K562 (cell line): ENCODE results near the gene CMBL. TPM values are rescaled to one million over a fixed set of nuclear protein-coding genes. Genes with fewer than 3 reads are reported as not detected.

Experiments used
- ATAC-seq: fragments of 200-7000 bp; cut with Tn5 transposase; 3 replicates; pipeline ENCODE4 v1.9.1; 2020; ENCODE audit warnings: moderate library complexity
- BruUV-seq: library from RNA; stranded (reverse); fragments of 400-500 nt; replicated peaks from 2 replicates; lab custom pipeline; 2021; lab: Mats Ljungman, UMichigan
- CTCF ChIA-PET: fragments of 300-600 bp; formaldehyde crosslinking; extraction: SDS; loops from one replicate; lab custom pipeline; 2021; ENCODE audit warnings: low intra/inter-chr PET ratio; lab: Yijun Ruan, JAX
- POLR2A ChIA-PET: fragments of 300-600, 350-650 bp; sonication (Branson Sonifier 250); formaldehyde crosslinking; extraction: SDS; loops from one replicate; lab custom pipeline; 2021; ENCODE audit warnings: antibody characterized with exemption, inconsistent platforms; lab: Yijun Ruan, JAX
- DNase-seq, 4 experiments: peaks; one replicate each; pipeline versions ENCODE4 v3.0.0 to v3.0.0-alpha.2; 2011 to 2018; ENCODE audit warnings: low spot score in 3 of 4, mixed read lengths in 3 of 4; ENCODE audit errors: extremely low read depth in 1 of 4
- FAIRE-seq: peaks from 2 replicates; lab custom pipeline; 2011; peaks lifted over from hg19 to GRCh38; lab: Jason Lieb, UNC
- H2AFZ ChIP-seq: 2 replicates; pipeline ENCODE4 v1.6.0; 2011; ENCODE audit warnings: low read depth, low read length, control low read depth, inconsistent platforms
- H3K27ac ChIP-seq: fragments of 200-600 bp; 3 replicates; pipeline ENCODE4 v1.8.0; 2011; ENCODE audit warnings: low read depth, mild to moderate bottlenecking, control low read depth, inconsistent platforms, low read length, moderate library complexity, mixed read lengths; ENCODE audit errors: extremely low read depth
- H3K27me3 ChIP-seq, 2 experiments: fragments of 300-600 bp in 1 of 2; 2 replicates in 1 of 2; 3 replicates in 1 of 2; pipeline versions ENCODE4 v1.6.0 to v1.8.0; 2011; ENCODE audit warnings: inconsistent platforms in 2 of 2, low read length in 2 of 2, mild to moderate bottlenecking in 1 of 2, mixed read lengths in 1 of 2, moderate library complexity in 1 of 2; ENCODE audit not compliant: control insufficient read depth in 2 of 2, insufficient read depth in 2 of 2
- H3K36me3 ChIP-seq: fragments of 300-600 bp; 3 replicates; pipeline ENCODE4 v1.8.0; 2011; ENCODE audit warnings: mild to moderate bottlenecking, low read length, inconsistent platforms; ENCODE audit not compliant: control insufficient read depth, insufficient read depth
- H3K4me1 ChIP-seq, 2 experiments: fragments of 200-600 bp in 1 of 2; replicated peaks in 1 of 2; 2 replicates in 1 of 2; 3 replicates in 1 of 2; pipeline versions ENCODE4 v1.5.1 to v1.8.0; 2011; ENCODE audit warnings: inconsistent platforms in 2 of 2, low read length in 2 of 2, mild to moderate bottlenecking in 1 of 2, mixed read lengths in 1 of 2, moderate library complexity in 1 of 2; ENCODE audit not compliant: control insufficient read depth in 2 of 2, insufficient read depth in 2 of 2
- H3K4me2 ChIP-seq: 2 replicates; pipeline ENCODE4 v1.6.1; 2011; ENCODE audit warnings: low read length, control low read depth, inconsistent platforms, mixed read lengths; ENCODE audit not compliant: insufficient read depth
- H3K4me3 ChIP-seq: fragments of 200-600 bp; sonication (generic), shearing (Covaris generic); 2 replicates; pipeline ENCODE4 v1.5.1; 2016; ENCODE audit warnings: control low read depth, inconsistent platforms
- H3K79me2 ChIP-seq: fragments of 200-600 bp; 3 replicates; pipeline ENCODE4 v1.8.0; 2011; ENCODE audit warnings: low read length, inconsistent platforms; ENCODE audit not compliant: control insufficient read depth, insufficient read depth
- H3K9ac ChIP-seq, 2 experiments: 2 replicates each; pipeline versions ENCODE4 v1.6.0 to v1.6.1; 2011; ENCODE audit warnings: low read depth in 2 of 2, low read length in 2 of 2, control low read depth in 1 of 2, inconsistent platforms in 1 of 2, mild to moderate bottlenecking in 1 of 2, mixed read lengths in 1 of 2; ENCODE audit not compliant: insufficient read depth in 1 of 2
- H3K9me1 ChIP-seq: one replicate; pipeline ENCODE4 v1.6.0; 2011; ENCODE audit warnings: inconsistent platforms, mild to moderate bottlenecking, low read length, moderate library complexity; ENCODE audit not compliant: control insufficient read depth, insufficient read depth
- H3K9me3 ChIP-seq: replicated peaks from 2 replicates; pipeline ENCODE4 v1.5.1; 2011; ENCODE audit warnings: low read depth, low read length, inconsistent platforms; ENCODE audit not compliant: control insufficient read depth, insufficient read depth
- H4K20me1 ChIP-seq: replicated peaks from 2 replicates; pipeline ENCODE4 v1.6.1; 2011; ENCODE audit warnings: low read length, inconsistent platforms, mixed read lengths; ENCODE audit not compliant: control insufficient read depth, insufficient read depth
- EGR1 ChIP-seq: fragments of 450-650 bp; conservative IDR thresholded peaks from 2 replicates; pipeline ENCODE4 v1.6.1; 2017; ENCODE audit warnings: mild to moderate bottlenecking
- HDAC1 ChIP-seq, 2 experiments: fragments of 450-650 bp; IDR thresholded peaks; 2 replicates each; pipeline ENCODE4 v1.6.1; 2016 to 2017; ENCODE audit warnings: inconsistent platforms in 1 of 2, mild to moderate bottlenecking in 1 of 2, moderate library complexity in 1 of 2
- JUND ChIP-seq, 2 experiments: IDR thresholded peaks; 2 replicates in 1 of 2; 3 replicates in 1 of 2; pipeline ENCODE4 v1.6.1; 2011; ENCODE audit warnings: borderline replicate concordance in 2 of 2, low read depth in 2 of 2, low read length in 2 of 2, improper control_type of control experiment in 1 of 2, missing biosample characterization in 1 of 2, missing genetic modification characterization in 1 of 2, missing genetic modification reagents in 1 of 2
- LCOR ChIP-seq: sonication (generic); formaldehyde crosslinking; IDR thresholded peaks from 2 replicates; pipeline ENCODE4 v1.8.0; 2022; ENCODE audit warnings: mild to moderate bottlenecking, missing genetic modification reagents
- MIER1 ChIP-seq: fragments of 450-650 bp; IDR thresholded peaks from 2 replicates; pipeline ENCODE4 v1.6.1; 2016; ENCODE audit warnings: antibody characterized with exemption, mild to moderate bottlenecking, low read depth
- POLR3G ChIP-seq: IDR thresholded peaks from 2 replicates; pipeline ENCODE4 v1.6.1; 2011; ENCODE audit not compliant: insufficient read length, insufficient replicate concordance; ENCODE audit errors: extremely low read depth
- SIN3A ChIP-seq, 2 experiments: fragments of 150-350 bp in 1 of 2; IDR thresholded peaks; 2 replicates each; pipeline ENCODE4 v1.6.1; 2011 to 2016; ENCODE audit warnings: borderline replicate concordance in 2 of 2, low read depth in 2 of 2, low read length in 2 of 2, mild to moderate bottlenecking in 2 of 2, moderate library complexity in 2 of 2; ENCODE audit not compliant: control insufficient read depth in 1 of 2
- SIRT6 ChIP-seq: IDR thresholded peaks from one replicate; pipeline ENCODE4 v1.6.1; 2012; ENCODE audit warnings: low read depth, mild to moderate bottlenecking, control low read depth, inconsistent platforms, low read length, moderate library complexity
- SMAD3 ChIP-seq: fragments of 450-650 bp; formaldehyde crosslinking; conservative IDR thresholded peaks from 2 replicates; pipeline ENCODE4 v1.4.0; 2020; ENCODE audit warnings: mild to moderate bottlenecking
- SP1 ChIP-seq: sonication (generic); formaldehyde crosslinking; IDR thresholded peaks from 2 replicates; pipeline ENCODE4 v1.8.1; 2022; ENCODE audit warnings: mild to moderate bottlenecking, missing genetic modification reagents
- TCF7 ChIP-seq: sonication (generic); IDR thresholded peaks from 2 replicates; pipeline ENCODE4 v1.6.1; 2016; ENCODE audit warnings: antibody characterized with exemption, borderline replicate concordance
- TFAM ChIP-seq: fragments of 250-450 bp; sonication (Bioruptor Pico); conservative IDR thresholded peaks from 2 replicates; pipeline ENCODE4 v1.5.0; 2021; ENCODE audit warnings: mild to moderate bottlenecking, moderate library complexity
- ZNF124 ChIP-seq: sonication (generic); formaldehyde crosslinking; IDR thresholded peaks from 2 replicates; pipeline ENCODE4 v1.8.1; 2022; ENCODE audit warnings: missing genetic modification reagents
- ZNF311 ChIP-seq: fragments of 250-450 bp; sonication (Bioruptor Pico); IDR thresholded peaks from 2 replicates; pipeline ENCODE4 v1.4.0; 2020; ENCODE audit warnings: mild to moderate bottlenecking, moderate library complexity
- WGBS: fragments of 100-300 bp; shearing (Covaris generic); methylation state at CpG from one replicate; pipeline ENCODE4 v1.1.6; 2016; ENCODE audit warnings: low coverage, mixed read lengths; ENCODE audit not compliant: insufficient coverage; ENCODE audit errors: missing lambda C conversion rate; 5-methylcytosine and 5-hydroxymethylcytosine counted together
- in situ Hi-C: fragments of 300-500 bp; cut with MboI; formaldehyde crosslinking; loops from 4 replicates; pipeline ENCODE4 v1.15.0; 2018; ENCODE audit warnings: inconsistent platforms, mixed read lengths
- intact Hi-C: fragments of 100-400 bp; cut with micrococcal nuclease; formaldehyde crosslinking; loops from 2 replicates; pipeline ENCODE4 v1.14.2; 2022
- polyA plus RNA-seq, 8 experiments: library from polyadenylated mRNA; depleted of rRNA in 4 of 8; stranded (reverse) in 5 of 8; unstranded in 3 of 8; fragments of >200 nt; fragmentation: Nextera tagmentation in 2 of 8; fragmentation: Illumina TruSeq in 1 of 8; extraction: Ambion mirVana in 2 of 8; extraction: Trizol in 1 of 8; gene quantifications; 2 replicates each; pipeline versions ENCODE4 v1.2.1 to v1.2.3, GENCODE V29; 2011 to 2014; ENCODE audit warnings: inconsistent platforms in 1 of 8, missing spikeins in 1 of 8
- total RNA-seq, 7 experiments: library from RNA; depleted of rRNA in 6 of 7; stranded (reverse); fragments of >200 nt in 6 of 7; fragmentation: Illumina TruSeq in 2 of 7; extraction: Trizol in 2 of 7; gene quantifications; 2 replicates each; pipeline versions ENCODE4 v1.2.1 to v1.2.3, GENCODE V29; 2011 to 2021; ENCODE audit warnings: low replicate concordance in 1 of 7
- TF ChIP-seq, protein P1 (sequence below), 3 experiments: IDR thresholded peaks in 2 of 3; conservative IDR thresholded peaks in 1 of 3; 2 replicates each; pipeline ENCODE4 v1.5.1; 2011 to 2012; ENCODE audit warnings: low read length in 3 of 3, mild to moderate bottlenecking in 3 of 3, control low read depth in 2 of 3, improper control_type of control experiment in 1 of 3, inconsistent platforms in 1 of 3, low read depth in 1 of 3, mixed read lengths in 1 of 3, moderate library complexity in 1 of 3; ENCODE audit not compliant: insufficient read depth in 2 of 3
- TF ChIP-seq, protein P2 (sequence below): fragments of 450-650 bp; formaldehyde crosslinking; IDR thresholded peaks from 2 replicates; pipeline ENCODE4 v1.4.0; 2022; ENCODE audit warnings: missing genetic modification characterization

CMBL gene
- total and polyA plus RNA-seq, 9 of the 15 experiments (the other 6 are each of a cell fraction or from before 2014, with no cell fraction given): 22.6 to 192 (median 71.1) TPM

DNA sequence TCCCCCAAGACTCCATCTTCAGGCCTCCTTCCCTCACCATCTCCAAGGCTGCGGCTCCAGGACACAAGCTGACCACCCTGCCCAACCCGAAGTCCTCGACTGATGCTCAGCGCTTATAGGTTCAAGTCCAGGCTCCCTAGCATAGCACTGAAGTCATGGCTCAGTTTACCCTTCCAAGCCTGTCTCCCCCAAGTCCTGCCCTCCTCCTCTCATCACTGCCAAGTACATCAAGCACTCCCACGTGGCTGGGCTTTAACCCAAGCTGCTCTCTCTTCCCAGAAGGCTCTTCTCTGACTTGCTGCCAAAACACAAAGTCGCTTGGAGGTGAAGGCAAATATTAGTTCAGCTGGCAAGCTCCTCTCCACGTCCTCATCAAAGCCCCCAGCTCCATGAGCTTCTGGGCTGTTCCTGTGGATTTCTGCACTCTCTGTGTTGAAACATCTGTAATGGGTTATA is 23.7 kb upstream of the CMBL start (continued):
- TF ChIP-seq POLR3G (no peak), ZNF311 (CRISPR knock-in tag) (no peak), SIRT6 (no peak), HDAC1 (IDR thresholded peaks at IDR 0.05) (0 out of 4 replicates have a peak, but pooled peaks of 1 of the 2 experiments have one; percentile 26), MIER1 (no peak), EGR1 (no peak)

DNA sequence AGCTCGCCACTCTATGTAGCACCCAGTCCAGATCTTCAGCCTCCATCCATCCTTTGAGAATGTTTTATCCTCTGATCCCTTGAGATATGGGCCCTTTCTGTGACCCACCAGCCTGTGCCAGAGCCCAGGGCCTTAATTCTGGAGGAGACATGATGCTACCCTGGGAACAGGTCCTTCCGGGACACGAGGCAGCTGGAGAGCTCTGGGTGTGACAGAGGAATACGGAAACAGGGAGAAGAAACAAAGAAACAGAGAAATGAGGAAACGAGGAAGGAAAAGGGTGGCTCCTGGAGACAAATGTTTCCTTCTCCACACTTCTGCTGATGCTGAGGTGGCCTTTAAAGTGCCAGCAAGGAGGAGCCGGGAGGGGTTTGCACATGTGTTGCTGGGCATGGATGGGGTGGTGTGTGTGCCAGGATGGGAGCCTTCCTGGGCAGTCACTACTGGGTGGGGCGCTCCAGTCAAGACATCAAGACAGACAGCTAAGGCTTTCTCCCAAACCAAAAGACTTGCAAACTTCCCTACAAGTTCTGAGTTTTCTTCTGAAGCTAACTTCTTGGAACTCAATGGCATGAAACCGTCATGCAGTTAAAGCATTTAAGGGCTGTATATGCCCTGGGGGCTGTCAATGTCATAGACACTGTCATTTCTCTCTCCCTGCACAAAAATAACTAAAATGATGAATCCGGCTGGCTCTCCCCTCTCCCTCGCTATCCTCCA is 23.0 kb upstream of the CMBL start:
- no peak overlapping the region for H3K27ac ChIP-seq
- CTCF ChIA-PET: no interaction called here
- intact Hi-C loops (no loop called here), in situ Hi-C loops (no loop called here)
- H2AFZ ChIP-seq: peak overlapping the region; percentile 53
- H3K9me1 ChIP-seq: no peaks in the 10 kb centered on the region
- no peak for DNase-seq
- no TSS peak for BruUV-seq
- H4K20me1 ChIP-seq: no peaks in the 10 kb centered on the region
- H3K9me3 ChIP-seq: no peaks in the 10 kb centered on the region; the same call in 1 of the 2 replicates
- no peaks in the 10 kb centered on the region for H3K36me3 ChIP-seq
- peak overlapping the region in 1 of 2 experiments; percentile 46; a peak in 1 of 4 replicates for H3K9ac ChIP-seq
- 47% methylated on average over 10 of the region's 10 CpGs for WGBS
- H3K4me2 ChIP-seq: no peak overlapping the region
- no peaks in the 10 kb centered on the region for H3K79me2 ChIP-seq
- H3K4me1 ChIP-seq: peaks cover 7% of the 10 kb centered on the region in 2 experiments; a peak in 4 of 5 replicates
- H3K27me3 ChIP-seq: no peaks in the 10 kb centered on the region
- no peak overlapping the region for H3K4me3 ChIP-seq
- no peak for ATAC-seq
- FAIRE-seq: no peak
- POLR2A ChIA-PET: interaction anchor here (1.1 to 2.6 kb wide), 6 partner anchors 10 to 24 kb away, joined by 5 to 12 read pairs (median 8); no protein-coding TSS in a partner anchor
- TF ChIP-seq, protein P1, sequence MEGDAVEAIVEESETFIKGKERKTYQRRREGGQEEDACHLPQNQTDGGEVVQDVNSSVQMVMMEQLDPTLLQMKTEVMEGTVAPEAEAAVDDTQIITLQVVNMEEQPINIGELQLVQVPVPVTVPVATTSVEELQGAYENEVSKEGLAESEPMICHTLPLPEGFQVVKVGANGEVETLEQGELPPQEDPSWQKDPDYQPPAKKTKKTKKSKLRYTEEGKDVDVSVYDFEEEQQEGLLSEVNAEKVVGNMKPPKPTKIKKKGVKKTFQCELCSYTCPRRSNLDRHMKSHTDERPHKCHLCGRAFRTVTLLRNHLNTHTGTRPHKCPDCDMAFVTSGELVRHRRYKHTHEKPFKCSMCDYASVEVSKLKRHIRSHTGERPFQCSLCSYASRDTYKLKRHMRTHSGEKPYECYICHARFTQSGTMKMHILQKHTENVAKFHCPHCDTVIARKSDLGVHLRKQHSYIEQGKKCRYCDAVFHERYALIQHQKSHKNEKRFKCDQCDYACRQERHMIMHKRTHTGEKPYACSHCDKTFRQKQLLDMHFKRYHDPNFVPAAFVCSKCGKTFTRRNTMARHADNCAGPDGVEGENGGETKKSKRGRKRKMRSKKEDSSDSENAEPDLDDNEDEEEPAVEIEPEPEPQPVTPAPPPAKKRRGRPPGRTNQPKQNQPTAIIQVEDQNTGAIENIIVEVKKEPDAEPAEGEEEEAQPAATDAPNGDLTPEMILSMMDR (IDR thresholded peaks at IDR 0.05 in 2 of 3, conservative IDR thresholded peaks at IDR 0.05 in 1 of 3; ENCODE audit: insufficient read depth in 2 of 3, low read depth in 1 of 3, low read length in 3 of 3): no peak
- TF ChIP-seq, protein P2, sequence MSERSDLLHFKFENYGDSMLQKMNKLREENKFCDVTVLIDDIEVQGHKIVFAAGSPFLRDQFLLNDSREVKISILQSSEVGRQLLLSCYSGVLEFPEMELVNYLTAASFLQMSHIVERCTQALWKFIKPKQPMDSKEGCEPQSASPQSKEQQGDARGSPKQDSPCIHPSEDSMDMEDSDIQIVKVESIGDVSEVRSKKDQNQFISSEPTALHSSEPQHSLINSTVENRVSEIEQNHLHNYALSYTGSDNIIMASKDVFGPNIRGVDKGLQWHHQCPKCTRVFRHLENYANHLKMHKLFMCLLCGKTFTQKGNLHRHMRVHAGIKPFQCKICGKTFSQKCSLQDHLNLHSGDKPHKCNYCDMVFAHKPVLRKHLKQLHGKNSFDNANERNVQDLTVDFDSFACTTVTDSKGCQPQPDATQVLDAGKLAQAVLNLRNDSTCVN (CRISPR knock-in tag): no peak
- no peak for TF ChIP-seq TFAM (CRISPR knock-in tag)
- no peak for TF ChIP-seq LCOR (CRISPR knock-in tag)
- no peak for TF ChIP-seq TCF7
- no peak for TF ChIP-seq ZNF124 (CRISPR knock-in tag)
- no peak for TF ChIP-seq SP1 (CRISPR knock-in tag)
- no peak for TF ChIP-seq JUND (IDR thresholded peaks at IDR 0.05; ENCODE audit: borderline replicate concordance, low read depth, low read length)
- no peak for TF ChIP-seq JUND (tag; IDR thresholded peaks at IDR 0.05; ENCODE audit: borderline replicate concordance, low read depth, low read length)
- no peak for TF ChIP-seq SIN3A (IDR thresholded peaks at IDR 0.05; ENCODE audit: borderline replicate concordance in 2 of 2, control insufficient read depth in 1 of 2, low read depth in 2 of 2, low read length in 2 of 2)
- no peak for TF ChIP-seq SMAD3 (CRISPR knock-in tag)
